Lower leg skin (tissue), 4 donors: ENCODE results near the gene NFX1. TPM values are rescaled to one million over a fixed set of nuclear protein-coding genes. Genes with fewer than 3 reads are reported as not detected.

Experiments used
- DNase-seq, 2 donors: peaks; one replicate each; pipeline ENCODE4 v3.0.0-alpha.2; 2019; ENCODE audit warnings: low spot score in 2 of 2
- H3K4me3 ChIP-seq: fragments of 200-600 bp; sonication (generic); 2 replicates; pipeline ENCODE4 v1.5.1; 2017; ENCODE audit warnings: mild to moderate bottlenecking, low read depth; ENCODE audit not compliant: poor library complexity, severe bottlenecking
- CTCF ChIP-seq, 3 donors: fragments of 450-650 bp; IDR thresholded peaks; one replicate each; pipeline ENCODE4 v1.5.1; 2016; ENCODE audit warnings: antibody characterized with exemption in 3 of 3, mild to moderate bottlenecking in 3 of 3, moderate library complexity in 2 of 3
- POLR2A ChIP-seq, 2 donors: fragments of 450-650 bp; IDR thresholded peaks; one replicate each; pipeline ENCODE4 v1.6.1; 2016 to 2017; ENCODE audit warnings: antibody characterized with exemption in 2 of 2, mild to moderate bottlenecking in 1 of 2, moderate library complexity in 1 of 2
- WGBS, 2 donors: methylation state at CpG; one replicate each; pipeline ENCODE4 v1.1.5; 2018; 5-methylcytosine and 5-hydroxymethylcytosine counted together
- intact Hi-C: fragments of 100-400 bp; cut with DNase I; formaldehyde crosslinking; loops from one replicate; pipeline ENCODE4 v1.15.0; 2023; ENCODE audit warnings: low total_unique reads
- total RNA-seq, 4 donors: library from RNA; depleted of rRNA; stranded (reverse); fragments of >200 nt; gene quantifications; one replicate each; pipeline ENCODE4 v1.1.0, GENCODE V29; 2016

Gene NFX1
- total RNA-seq, 4 donors from 2014 or later: 39.3 to 53.6 (median 47.1) TPM

GRCh38 chr9:33374634-33375237, 84.4 kb downstream of the NFX1 start:
- H3K4me3 ChIP-seq: no peak overlapping the region
- WGBS, 2 donors: 62% methylated on average over 6 of the region's 6 CpGs
- peak; percentile 74 to 91 for DNase-seq
- intact Hi-C loops: loop anchor here (10.0 kb wide), 1 partner anchor 90 kb away; no protein-coding TSS in a partner anchor
- peak in 1 of 3 donors; percentile 54 for TF ChIP-seq CTCF (IDR thresholded peaks at IDR 0.05)
- TF ChIP-seq POLR2A (IDR thresholded peaks at IDR 0.05): no peak

GRCh38 chr9:33375238-33375840, 85.0 kb downstream of the NFX1 start:
- DNase-seq: peak in 1 of 2 donors; percentile 53
- WGBS, 2 donors: 52 to 62% methylated on average over 15 of the region's 15 CpGs
- intact Hi-C loops: loop anchor here (10.0 kb wide), 1 partner anchor 89 kb away; no protein-coding TSS in a partner anchor
- TF ChIP-seq CTCF (IDR thresholded peaks at IDR 0.05) (no peak), POLR2A (IDR thresholded peaks at IDR 0.05) (no peak)
- H3K4me3 ChIP-seq: no peak overlapping the region

- WGBS, 2 donors: 86 to 91% methylated on average over 7 of the region's 7 CpGs
- peak in 1 of 2 donors; percentile 77 for DNase-seq
- H3K4me3 ChIP-seq: no peak overlapping the region
- no peak for TF ChIP-seq POLR2A (IDR thresholded peaks at IDR 0.05)
- no peak for TF ChIP-seq CTCF (IDR thresholded peaks at IDR 0.05)
- intact Hi-C loops: loop anchor here (10.0 kb wide), 1 partner anchor 89 kb away; no protein-coding TSS in a partner anchor
Observed at GRCh38 chr9:33375841-33376321, 85.6 kb downstream of the NFX1 start.

GRCh38 chr9:33377089-33377715, 86.9 kb downstream of the NFX1 start:
- H3K4me3 ChIP-seq: no peak overlapping the region
- peak in 1 of 2 donors; percentile 59 for DNase-seq
- WGBS, 2 donors: 93% methylated on average over 12 of the region's 12 CpGs
- TF ChIP-seq CTCF (IDR thresholded peaks at IDR 0.05) (no peak), POLR2A (IDR thresholded peaks at IDR 0.05) (no peak)
- intact Hi-C loops: loop anchor here (10.0 kb wide), 1 partner anchor 88 kb away; no protein-coding TSS in a partner anchor

- 80 to 94% methylated on average over 8 to 9 of the region's 9 CpGs for WGBS, 2 donors
- no peak for TF ChIP-seq CTCF (IDR thresholded peaks at IDR 0.05)
- TF ChIP-seq POLR2A (IDR thresholded peaks at IDR 0.05): no peak
- H3K4me3 ChIP-seq: no peak overlapping the region
- peak in 1 of 2 donors; percentile 34 for DNase-seq
- intact Hi-C loops: loop anchor here (10.0 kb wide), 1 partner anchor 87 kb away; no protein-coding TSS in a partner anchor
Observed at GRCh38 chr9:33378121-33378795, 87.9 kb downstream of the NFX1 start.
